Neural cell (in vitro differentiated cells): ENCODE results near the gene SLC22A23.

Source experiments
- RAD21 ChIP-seq: fragments of 450-650 bp; conservative IDR thresholded peaks from 2 replicates; pipeline ENCODE4 v1.6.1; 2014; ENCODE audit warnings: antibody characterized with exemption, mild to moderate bottlenecking, moderate library complexity
- TF ChIP-seq, protein P1 (sequence below): fragments of 450-650 bp; IDR thresholded peaks from 2 replicates; pipeline ENCODE4 v1.5.1; 2014; ENCODE audit warnings: antibody characterized with exemption, mild to moderate bottlenecking, moderate library complexity; ENCODE audit not compliant: poor library complexity, severe bottlenecking

DNA sequence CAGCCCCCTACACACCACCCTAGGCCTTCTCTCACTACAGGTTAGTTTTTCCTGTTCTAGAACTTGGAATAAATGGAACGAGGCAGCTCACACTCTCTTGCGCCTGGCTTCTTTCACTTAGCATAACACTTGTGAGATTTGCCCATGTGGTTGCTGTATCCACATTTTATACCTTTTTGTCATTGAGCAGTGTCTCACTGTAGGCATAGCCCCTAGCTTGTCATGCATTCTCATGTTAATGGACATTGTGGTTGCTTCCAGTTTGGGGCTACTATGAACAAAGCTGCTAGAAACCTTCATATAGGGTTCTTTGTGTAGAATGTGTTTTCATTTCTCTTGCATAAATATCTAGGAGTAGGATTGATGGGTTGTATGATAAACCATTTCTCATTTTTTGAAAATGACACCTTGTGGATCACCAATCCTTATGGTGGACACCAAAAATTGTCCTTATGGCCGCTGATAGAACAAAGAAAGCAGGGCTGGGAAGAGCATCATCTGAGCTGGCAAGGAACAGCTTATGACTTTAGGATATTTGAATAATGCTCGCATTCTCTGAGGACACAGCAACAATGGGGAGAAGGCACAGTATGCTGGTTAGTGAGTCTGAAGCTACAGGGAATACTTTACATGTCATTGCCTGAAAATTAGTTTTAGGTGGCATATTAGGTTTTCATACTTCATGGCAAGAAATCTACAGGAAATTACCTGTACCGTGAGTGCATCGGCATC, 9.8 kb upstream of the SLC22A23 start:
- no peak for TF ChIP-seq RAD21
- TF ChIP-seq, protein P1, sequence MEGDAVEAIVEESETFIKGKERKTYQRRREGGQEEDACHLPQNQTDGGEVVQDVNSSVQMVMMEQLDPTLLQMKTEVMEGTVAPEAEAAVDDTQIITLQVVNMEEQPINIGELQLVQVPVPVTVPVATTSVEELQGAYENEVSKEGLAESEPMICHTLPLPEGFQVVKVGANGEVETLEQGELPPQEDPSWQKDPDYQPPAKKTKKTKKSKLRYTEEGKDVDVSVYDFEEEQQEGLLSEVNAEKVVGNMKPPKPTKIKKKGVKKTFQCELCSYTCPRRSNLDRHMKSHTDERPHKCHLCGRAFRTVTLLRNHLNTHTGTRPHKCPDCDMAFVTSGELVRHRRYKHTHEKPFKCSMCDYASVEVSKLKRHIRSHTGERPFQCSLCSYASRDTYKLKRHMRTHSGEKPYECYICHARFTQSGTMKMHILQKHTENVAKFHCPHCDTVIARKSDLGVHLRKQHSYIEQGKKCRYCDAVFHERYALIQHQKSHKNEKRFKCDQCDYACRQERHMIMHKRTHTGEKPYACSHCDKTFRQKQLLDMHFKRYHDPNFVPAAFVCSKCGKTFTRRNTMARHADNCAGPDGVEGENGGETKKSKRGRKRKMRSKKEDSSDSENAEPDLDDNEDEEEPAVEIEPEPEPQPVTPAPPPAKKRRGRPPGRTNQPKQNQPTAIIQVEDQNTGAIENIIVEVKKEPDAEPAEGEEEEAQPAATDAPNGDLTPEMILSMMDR, result no peak
